Central memory CD8-positive, alpha-beta T cell (primary cell): ENCODE results near the gene LY9.
A peak's percentile ranks its signal among the peaks of the same experiment; 100 is the strongest.

ENCODE experiments used
- ATAC-seq: fragments of 150-1000 bp; cut with Tn5 transposase; replicated peaks from 2 replicates; pipeline ENCODE4 v1.10.0; 2022; ENCODE audit warnings: mild to moderate bottlenecking, moderate FRiP score, moderate number of reproducible peaks; ENCODE audit not compliant: poor library complexity, severe bottlenecking; ENCODE audit errors: extremely low read depth
- DNase-seq, 2 donors: peaks; one replicate each; pipeline ENCODE4 v3.0.0; 2021; ENCODE audit warnings: low spot score in 2 of 2
- H3K27ac Mint-ChIP-seq: one replicate; pipeline ENCODE4 v1.8.0; 2022; ENCODE audit warnings: low read depth, mild to moderate bottlenecking, moderate library complexity, mixed read lengths
- H3K27me3 Mint-ChIP-seq: one replicate; pipeline ENCODE4 v1.8.0; 2022; ENCODE audit warnings: mixed read lengths
- H3K36me3 Mint-ChIP-seq: one replicate; pipeline ENCODE4 v1.8.0; 2022; ENCODE audit warnings: mild to moderate bottlenecking, moderate library complexity, mixed read lengths; ENCODE audit not compliant: insufficient read depth
- H3K4me1 Mint-ChIP-seq: one replicate; pipeline ENCODE4 v1.8.0; 2022; ENCODE audit warnings: mixed read lengths
- H3K4me3 Mint-ChIP-seq: one replicate; pipeline ENCODE4 v1.8.0; 2022; ENCODE audit warnings: mild to moderate bottlenecking, moderate library complexity, mixed read lengths
- H3K9me3 Mint-ChIP-seq: one replicate; pipeline ENCODE4 v1.8.0; 2022; ENCODE audit warnings: mixed read lengths

The LY9 gene

GRCh38 chr1:160836561-160836960 lies 40.6 kb downstream of the LY9 start:
- Mint-ChIP-seq H3K27ac (peak overlapping the region; percentile 53), H3K27me3 (no peaks in the 10 kb centered on the region), H3K4me3 (peak overlapping the region; percentile 50), H3K9me3 (no peaks in the 10 kb centered on the region), H3K36me3 (peaks cover 46% of the 10 kb centered on the region), H3K4me1 (peaks cover 76% of the 10 kb centered on the region)
- DNase-seq (no peak), ATAC-seq (no peak)

- ATAC-seq (no peak), DNase-seq (no peak)
- Mint-ChIP-seq H3K27me3 (no peaks in the 10 kb centered on the region), H3K4me1 (peaks cover 79% of the 10 kb centered on the region), H3K27ac (peak overlapping the region; percentile 53), H3K9me3 (no peaks in the 10 kb centered on the region), H3K4me3 (peak overlapping the region; percentile 65), H3K36me3 (peaks cover 43% of the 10 kb centered on the region)
Observed at GRCh38 chr1:160836981-160837557, 41.1 kb downstream of the LY9 start.

GRCh38 chr1:160837558-160838205 lies 41.7 kb downstream of the LY9 start:
- peaks cover 79% of the 10 kb centered on the region for H3K4me1 Mint-ChIP-seq
- ATAC-seq (peak; percentile 99), DNase-seq (peak; percentile 65 to 86)
- H3K9me3 Mint-ChIP-seq: no peaks in the 10 kb centered on the region
- H3K36me3 Mint-ChIP-seq: peaks cover 37% of the 10 kb centered on the region
- peak overlapping the region; percentile 65 for H3K4me3 Mint-ChIP-seq
- H3K27me3 Mint-ChIP-seq: no peaks in the 10 kb centered on the region
- peak overlapping the region; percentile 90 for H3K27ac Mint-ChIP-seq

- Mint-ChIP-seq H3K27me3 (no peaks in the 10 kb centered on the region), H3K27ac (peak overlapping the region; percentile 90), H3K36me3 (peaks cover 33% of the 10 kb centered on the region), H3K9me3 (no peaks in the 10 kb centered on the region), H3K4me1 (peaks cover 79% of the 10 kb centered on the region), H3K4me3 (peak overlapping the region; percentile 65)
- DNase-seq (no peak), ATAC-seq (no peak)
Observed at GRCh38 chr1:160838888-160839287, 42.9 kb downstream of the LY9 start.

- no peaks in the 10 kb centered on the region for H3K9me3 Mint-ChIP-seq
- H3K4me1 Mint-ChIP-seq: peaks cover 74% of the 10 kb centered on the region
- peak overlapping the region; percentile 90 for H3K27ac Mint-ChIP-seq
- DNase-seq: no peak
- H3K36me3 Mint-ChIP-seq: peaks cover 27% of the 10 kb centered on the region
- no peak for ATAC-seq
- H3K27me3 Mint-ChIP-seq: no peaks in the 10 kb centered on the region
- H3K4me3 Mint-ChIP-seq: peak overlapping the region; percentile 65
Observed at GRCh38 chr1:160839746-160840145, 43.8 kb downstream of the LY9 start.

- Mint-ChIP-seq H3K4me1 (peaks cover 72% of the 10 kb centered on the region), H3K27me3 (no peaks in the 10 kb centered on the region), H3K4me3 (no peak overlapping the region), H3K9me3 (no peaks in the 10 kb centered on the region), H3K36me3 (peaks cover 26% of the 10 kb centered on the region), H3K27ac (no peak overlapping the region)
- no peak for ATAC-seq
- no peak for DNase-seq
Observed at GRCh38 chr1:160841079-160841478, 45.1 kb downstream of the LY9 start.

GRCh38 chr1:160844447-160845232 lies 48.7 kb downstream of the LY9 start:
- H3K27me3 Mint-ChIP-seq: no peaks in the 10 kb centered on the region
- ATAC-seq: no peak
- H3K4me1 Mint-ChIP-seq: peaks cover 65% of the 10 kb centered on the region
- no peak overlapping the region for H3K4me3 Mint-ChIP-seq
- H3K9me3 Mint-ChIP-seq: peaks cover 4% of the 10 kb centered on the region
- H3K27ac Mint-ChIP-seq: peak overlapping the region; percentile 54
- peaks cover 16% of the 10 kb centered on the region for H3K36me3 Mint-ChIP-seq
- DNase-seq: no peak

- DNase-seq (no peak), ATAC-seq (no peak)
- no peaks in the 10 kb centered on the region for H3K27me3 Mint-ChIP-seq
- H3K9me3 Mint-ChIP-seq: peaks cover 4% of the 10 kb centered on the region
- H3K36me3 Mint-ChIP-seq: peaks cover 12% of the 10 kb centered on the region
- no peak overlapping the region for H3K4me3 Mint-ChIP-seq
- peaks cover 72% of the 10 kb centered on the region for H3K4me1 Mint-ChIP-seq
- no peak overlapping the region for H3K27ac Mint-ChIP-seq
Observed at GRCh38 chr1:160846281-160846680, 50.3 kb downstream of the LY9 start.

GRCh38 chr1:160850541-160850940 lies 54.6 kb downstream of the LY9 start:
- Mint-ChIP-seq H3K4me1 (peaks cover 54% of the 10 kb centered on the region), H3K27me3 (no peaks in the 10 kb centered on the region), H3K9me3 (peaks cover 4% of the 10 kb centered on the region), H3K27ac (no peak overlapping the region), H3K4me3 (peak overlapping the region; percentile 31), H3K36me3 (peaks cover 10% of the 10 kb centered on the region)
- ATAC-seq (peak; percentile 47), DNase-seq (no peak)

GRCh38 chr1:160850993-160851392 lies 55.0 kb downstream of the LY9 start:
- Mint-ChIP-seq H3K4me1 (peaks cover 51% of the 10 kb centered on the region), H3K4me3 (peak overlapping the region; percentile 31), H3K9me3 (peaks cover 4% of the 10 kb centered on the region), H3K27me3 (no peaks in the 10 kb centered on the region), H3K27ac (no peak overlapping the region), H3K36me3 (peaks cover 7% of the 10 kb centered on the region)
- no peak for DNase-seq
- ATAC-seq: no peak

- ATAC-seq: no peak
- peaks cover 6% of the 10 kb centered on the region for H3K36me3 Mint-ChIP-seq
- peaks cover 35% of the 10 kb centered on the region for H3K4me1 Mint-ChIP-seq
- no peak overlapping the region for H3K4me3 Mint-ChIP-seq
- DNase-seq: no peak
- no peak overlapping the region for H3K27ac Mint-ChIP-seq
- no peaks in the 10 kb centered on the region for H3K27me3 Mint-ChIP-seq
- peaks cover 3% of the 10 kb centered on the region for H3K9me3 Mint-ChIP-seq
Observed at GRCh38 chr1:160853014-160853413, 57.0 kb downstream of the LY9 start.

GRCh38 chr1:160853754-160854153 lies 57.8 kb downstream of the LY9 start:
- peaks cover 10% of the 10 kb centered on the region for H3K36me3 Mint-ChIP-seq
- no peak for DNase-seq
- no peak overlapping the region for H3K27ac Mint-ChIP-seq
- no peak overlapping the region for H3K4me3 Mint-ChIP-seq
- peaks cover 39% of the 10 kb centered on the region for H3K4me1 Mint-ChIP-seq
- no peaks in the 10 kb centered on the region for H3K9me3 Mint-ChIP-seq
- no peak for ATAC-seq
- no peaks in the 10 kb centered on the region for H3K27me3 Mint-ChIP-seq
